GM13977 (cell line): ENCODE results near the gene GNA12.

Source experiments
- DNase-seq: peaks from one replicate; pipeline ENCODE4 v3.0.0; 2012; ENCODE audit warnings: low spot score
- in situ Hi-C: fragments of 300-500 bp; cut with MboI; formaldehyde crosslinking; loops from one replicate; pipeline ENCODE4 v1.12.0; 2022; ENCODE audit warnings: low sequenced_read_pairs, low pct_unique_long_range_greater_than_20kb, mixed read lengths, inconsistent platforms; ENCODE audit not compliant: unreplicated experiment
- TF ChIP-seq, protein P1 (sequence below): IDR thresholded peaks from 2 replicates; pipeline ENCODE4 v1.5.1; 2012; ENCODE audit warnings: mild to moderate bottlenecking, control low read depth; ENCODE audit not compliant: insufficient read depth; ENCODE audit errors: extremely low read depth, missing control alignments

GNA12 gene

DNA sequence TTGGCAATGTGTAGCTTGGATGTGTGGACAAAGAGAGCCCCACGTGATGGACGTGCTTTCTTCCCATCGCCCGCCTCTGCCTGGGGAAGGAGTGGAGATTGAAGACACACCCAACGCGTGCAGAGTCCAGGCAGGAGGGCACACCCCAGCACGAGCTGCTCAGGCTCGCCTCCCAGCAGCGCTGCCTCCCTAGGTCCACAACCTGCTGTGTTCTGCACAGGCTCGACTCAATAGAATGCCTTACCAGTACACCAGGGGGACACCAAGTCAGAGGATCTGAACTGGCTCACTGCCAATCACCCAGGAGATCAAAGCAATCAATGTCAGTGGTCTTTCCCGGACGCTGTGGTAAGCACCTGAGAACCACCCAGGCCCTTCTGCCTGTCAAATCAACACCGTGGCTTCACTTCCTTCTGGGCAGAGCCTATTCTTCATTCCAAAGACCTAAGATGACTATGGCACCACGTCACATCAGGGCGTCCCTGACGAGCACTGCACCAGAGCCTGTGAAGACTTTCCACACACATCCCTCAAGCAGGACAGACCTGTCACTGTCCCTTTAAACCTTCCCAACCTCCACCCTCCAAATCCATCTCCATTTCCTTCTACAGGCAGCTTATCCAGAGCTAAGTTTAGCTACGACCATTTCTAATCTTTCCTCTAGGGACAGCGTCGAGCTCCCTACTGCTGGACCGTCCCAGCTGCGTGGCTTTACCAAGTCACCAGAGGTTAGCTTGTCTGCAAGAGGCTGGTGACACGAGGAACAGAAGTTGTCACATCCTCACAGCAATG, 83.8 kb downstream of the GNA12 start:
- in situ Hi-C loops, result no loop called here
- TF ChIP-seq, protein P1, sequence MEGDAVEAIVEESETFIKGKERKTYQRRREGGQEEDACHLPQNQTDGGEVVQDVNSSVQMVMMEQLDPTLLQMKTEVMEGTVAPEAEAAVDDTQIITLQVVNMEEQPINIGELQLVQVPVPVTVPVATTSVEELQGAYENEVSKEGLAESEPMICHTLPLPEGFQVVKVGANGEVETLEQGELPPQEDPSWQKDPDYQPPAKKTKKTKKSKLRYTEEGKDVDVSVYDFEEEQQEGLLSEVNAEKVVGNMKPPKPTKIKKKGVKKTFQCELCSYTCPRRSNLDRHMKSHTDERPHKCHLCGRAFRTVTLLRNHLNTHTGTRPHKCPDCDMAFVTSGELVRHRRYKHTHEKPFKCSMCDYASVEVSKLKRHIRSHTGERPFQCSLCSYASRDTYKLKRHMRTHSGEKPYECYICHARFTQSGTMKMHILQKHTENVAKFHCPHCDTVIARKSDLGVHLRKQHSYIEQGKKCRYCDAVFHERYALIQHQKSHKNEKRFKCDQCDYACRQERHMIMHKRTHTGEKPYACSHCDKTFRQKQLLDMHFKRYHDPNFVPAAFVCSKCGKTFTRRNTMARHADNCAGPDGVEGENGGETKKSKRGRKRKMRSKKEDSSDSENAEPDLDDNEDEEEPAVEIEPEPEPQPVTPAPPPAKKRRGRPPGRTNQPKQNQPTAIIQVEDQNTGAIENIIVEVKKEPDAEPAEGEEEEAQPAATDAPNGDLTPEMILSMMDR, result peak; percentile 21
- DNase-seq, result no peak

DNA sequence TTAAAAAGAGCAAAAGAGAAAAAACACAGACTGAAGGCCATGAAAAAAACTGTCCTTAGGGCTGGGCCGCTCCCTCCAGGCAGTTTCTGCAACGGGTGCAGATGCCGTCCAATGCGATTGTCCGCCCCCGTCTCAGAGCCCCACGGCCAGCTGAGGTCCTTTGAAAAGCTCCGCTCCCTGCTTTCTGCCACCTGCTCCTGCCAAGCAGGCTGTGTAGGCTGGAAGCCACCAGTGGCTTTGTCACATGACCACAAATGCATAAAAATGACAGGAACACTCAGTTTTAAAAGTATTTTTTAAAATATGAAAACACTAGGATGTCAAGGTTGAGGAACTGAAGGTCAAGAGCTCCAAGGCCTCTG, 84.4 kb downstream of the GNA12 start:
- in situ Hi-C loops, result no loop called here
- DNase-seq, result no peak
- TF ChIP-seq, protein P1, result no peak

DNA sequence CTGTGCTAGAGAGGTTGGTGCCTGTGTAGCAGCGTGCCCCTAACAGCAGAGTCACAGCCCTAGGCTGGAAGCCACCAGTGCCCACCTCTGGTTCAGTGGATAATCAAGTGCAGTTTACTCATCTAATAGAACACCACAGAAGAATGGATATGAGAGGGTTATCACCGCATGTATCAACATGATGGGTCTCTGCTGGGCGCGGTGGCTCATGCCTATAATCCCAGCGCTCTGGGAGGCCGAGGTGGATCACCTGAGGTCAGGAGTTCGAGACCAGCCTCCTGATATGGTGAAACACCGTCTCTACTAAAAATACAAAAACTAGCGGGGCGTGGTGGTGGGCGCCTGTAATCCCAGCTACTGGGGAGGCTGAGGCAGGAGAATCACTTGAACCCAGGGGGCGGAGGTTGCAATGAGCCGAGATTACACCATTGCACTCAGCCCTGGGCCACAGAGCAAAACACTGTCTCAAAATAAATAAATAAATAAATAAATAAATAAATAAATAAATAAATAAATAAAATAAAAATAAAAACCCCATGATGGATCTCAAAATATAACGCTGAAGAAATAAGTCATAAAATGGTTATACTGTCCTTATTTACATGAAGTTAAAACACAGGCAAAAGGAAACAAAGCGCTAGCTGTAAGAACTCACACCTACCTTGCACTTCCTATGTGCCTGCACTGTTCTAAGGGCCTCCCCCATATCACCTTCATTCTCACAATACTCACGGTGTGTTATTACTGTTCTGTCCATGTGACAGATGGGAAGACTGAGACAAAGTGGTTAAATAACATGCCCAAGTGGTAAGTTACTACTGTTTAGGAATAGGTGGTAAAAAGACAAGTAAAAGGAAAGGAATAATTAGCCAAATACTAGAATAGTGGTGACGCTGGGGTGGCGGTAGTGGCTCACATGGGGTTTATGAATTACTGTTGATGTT, 85.2 kb downstream of the GNA12 start:
- DNase-seq, result no peak
- in situ Hi-C loops, result no loop called here
- TF ChIP-seq, protein P1, result no peak

DNA sequence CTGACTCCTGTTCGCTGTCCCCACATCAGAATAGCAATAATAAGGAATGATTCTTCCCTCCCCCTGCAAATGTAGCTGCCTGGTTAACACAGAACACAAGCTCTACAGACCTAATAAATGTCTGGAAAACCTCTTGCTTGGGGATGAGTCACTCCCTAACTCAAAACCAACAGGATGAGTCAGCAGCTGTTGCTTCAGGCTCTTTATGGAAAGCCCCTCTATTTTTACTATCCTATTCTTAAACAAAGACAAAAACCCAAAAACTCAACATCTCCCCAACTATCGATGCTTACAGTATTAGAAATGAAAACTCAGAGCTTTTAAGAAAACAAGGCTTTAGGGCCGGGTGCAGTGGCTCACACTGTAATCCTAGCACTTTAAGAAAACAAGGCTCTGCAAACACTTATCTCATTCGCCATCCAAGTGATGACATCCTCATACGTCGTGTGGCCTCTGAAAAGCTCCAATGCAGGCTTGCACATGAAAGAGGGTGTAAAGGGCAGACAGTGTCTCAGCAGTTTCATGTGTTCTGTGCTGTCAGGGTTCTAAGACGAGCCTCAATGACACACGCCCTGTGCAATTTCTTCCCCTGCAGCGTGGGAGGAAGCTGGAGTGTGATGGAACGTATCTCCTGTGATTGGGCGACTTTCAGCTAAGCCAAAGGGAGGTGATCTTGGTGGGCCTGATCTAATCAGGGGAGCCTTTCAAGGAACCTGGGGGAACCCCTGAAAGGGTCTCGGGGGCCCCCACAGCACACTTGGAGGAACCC, 86.0 kb downstream of the GNA12 start:
- in situ Hi-C loops, result no loop called here
- TF ChIP-seq, protein P1, result no peak
- peak; percentile 72 for DNase-seq

DNA sequence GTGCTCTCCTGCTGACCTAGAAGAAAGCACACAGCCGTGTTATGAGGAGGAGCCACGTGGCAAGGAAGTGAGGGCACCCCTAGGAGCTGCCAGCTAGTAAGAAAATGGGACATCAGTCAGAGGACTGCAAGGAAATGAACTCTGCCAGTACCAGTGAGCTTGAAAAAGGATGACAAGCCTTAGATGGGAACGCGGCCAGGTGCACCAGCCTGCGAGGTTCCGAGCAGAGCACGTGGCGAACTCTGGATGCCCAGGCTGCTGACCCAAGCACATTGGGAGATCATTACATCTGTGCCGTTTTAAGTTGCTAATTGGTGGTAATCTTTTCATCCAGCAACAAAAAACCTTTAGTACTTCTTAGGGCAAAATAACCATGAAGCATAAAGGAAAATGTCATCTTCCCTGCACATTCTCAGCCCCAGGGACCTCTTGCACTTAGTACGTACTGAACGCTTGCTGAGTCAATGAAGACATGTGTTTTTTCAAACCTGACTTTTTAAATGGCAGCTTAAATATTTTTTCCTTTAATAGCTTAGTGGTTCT, 86.7 kb downstream of the GNA12 start:
- in situ Hi-C loops, result no loop called here
- DNase-seq, result no peak
- TF ChIP-seq, protein P1, result no peak

DNA sequence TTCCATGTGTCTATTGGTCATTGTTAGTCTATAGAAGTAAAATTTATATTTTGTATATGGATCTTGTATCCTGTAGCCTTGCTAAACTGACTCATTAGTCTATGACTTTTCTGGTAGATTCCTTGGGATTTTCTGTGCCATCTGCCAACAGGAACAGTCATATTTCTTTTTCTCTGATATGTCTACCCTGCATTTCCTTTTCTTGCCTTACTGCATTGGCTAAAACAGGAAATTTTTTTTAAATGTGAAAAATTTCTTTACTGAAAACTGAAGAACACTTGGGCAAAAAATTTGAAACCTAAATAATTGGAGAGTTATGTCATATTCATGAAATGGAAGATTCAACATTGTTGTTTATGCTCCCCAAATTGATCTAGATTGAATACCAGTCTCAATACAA, 88.6 kb downstream of the GNA12 start:
- TF ChIP-seq, protein P1, result no peak
- no peak for DNase-seq
- in situ Hi-C loops, result no loop called here
